ENCODE results near the gene HIVEP1.

Gene HIVEP1

DNA sequence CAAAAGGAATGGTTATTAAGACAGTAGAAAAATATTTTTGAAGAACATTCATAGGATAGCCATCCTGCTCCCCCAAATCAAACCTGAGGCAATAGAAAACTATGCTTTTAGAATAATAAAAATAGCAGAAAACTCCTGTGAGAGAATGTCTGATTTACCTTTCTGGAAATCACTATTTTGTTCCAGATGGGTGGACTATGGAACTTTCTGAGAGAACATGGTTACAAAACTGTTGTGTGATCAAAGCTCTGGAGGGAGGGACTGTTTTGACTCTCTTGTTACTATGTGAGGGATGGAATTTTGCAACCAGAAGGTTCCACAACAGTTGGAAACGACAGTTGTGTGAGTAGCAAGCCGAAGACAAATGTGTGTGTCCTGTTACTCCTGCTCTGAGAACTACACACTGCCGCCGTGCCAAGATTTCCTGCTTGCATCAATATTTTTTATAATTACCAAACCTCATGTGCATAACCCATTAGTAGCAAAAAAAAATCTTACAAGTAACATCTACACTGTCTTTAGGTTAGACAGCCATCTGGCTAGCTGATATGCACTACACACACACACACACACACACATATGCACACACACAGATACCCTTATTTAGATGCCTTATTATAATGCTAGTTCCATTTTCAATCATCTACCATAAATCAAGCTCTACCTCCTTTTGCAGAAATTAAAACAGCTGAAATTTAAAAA is 11.0 kb upstream of the HIVEP1 start:
- in situ Hi-C loops (cut with HindIII; ENCODE audit: low pct_unique_long_range_greater_than_20kb, low sequenced_read_pairs): no loop called here
- no peak for TF ChIP-seq JUND (IDR thresholded peaks at IDR 0.05; ENCODE audit: low read depth)
- DNase-seq (ENCODE audit: low read depth in 1 of 2, low spot score in 1 of 2): no peak

DNA sequence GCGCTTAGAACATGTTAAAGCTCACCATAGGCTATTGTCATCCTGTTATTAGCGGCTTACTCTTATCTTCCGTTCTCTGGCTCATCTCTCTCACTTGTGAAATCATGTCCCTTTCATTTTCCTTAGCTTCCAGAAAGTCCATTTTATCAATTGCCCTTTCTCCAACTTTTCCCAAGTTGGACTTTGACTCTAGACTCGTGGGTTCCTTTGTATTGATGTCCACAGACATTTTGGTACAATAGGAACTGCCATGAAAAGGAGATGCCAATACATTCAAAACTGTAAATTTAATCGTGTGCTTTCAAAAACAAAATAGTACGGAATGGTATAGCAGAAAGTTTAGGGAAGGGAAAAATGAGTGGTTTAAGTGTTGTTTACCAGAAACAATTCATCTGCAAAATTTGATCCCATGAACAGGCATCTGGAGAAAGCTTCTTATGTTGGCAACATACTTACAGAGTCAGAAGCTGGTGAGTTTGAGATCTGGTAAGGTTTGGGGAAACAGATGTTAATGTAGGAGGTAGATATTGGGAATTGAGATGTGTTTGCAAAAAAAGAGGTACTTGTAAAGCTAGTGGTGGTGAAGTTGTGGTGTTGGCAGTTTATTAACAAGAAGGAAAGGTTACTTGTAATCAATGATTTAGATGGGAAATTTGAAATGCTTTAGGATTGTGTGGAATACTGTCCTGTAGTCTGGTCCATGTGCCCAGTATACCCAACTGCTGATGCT is 10.2 kb upstream of the HIVEP1 start:
- in situ Hi-C loops (cut with HindIII; ENCODE audit: low pct_unique_long_range_greater_than_20kb, low sequenced_read_pairs): no loop called here

DNA sequence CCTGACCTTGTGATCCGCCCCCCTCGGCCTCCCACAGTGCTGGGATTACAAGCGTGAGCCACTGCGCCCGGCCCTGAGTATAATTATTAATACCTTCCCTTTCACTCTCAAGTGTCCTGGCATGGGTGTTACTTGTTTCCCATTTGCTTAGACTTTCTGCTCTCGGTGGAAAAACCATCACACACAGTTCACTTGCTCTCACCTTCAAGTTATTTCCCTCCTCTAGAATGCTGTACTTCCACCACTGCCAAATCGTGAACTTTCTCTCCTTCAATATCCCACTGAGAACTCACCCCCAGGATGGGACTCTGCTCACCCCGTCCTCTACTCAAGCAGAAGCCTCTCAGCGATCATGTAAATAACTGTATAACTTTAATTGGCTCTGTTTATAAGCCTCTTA is 4.6 kb upstream of the HIVEP1 start:
- TF ChIP-seq JUND (IDR thresholded peaks at IDR 0.05; ENCODE audit: low read depth): no peak
- DNase-seq (ENCODE audit: low read depth in 1 of 2, low spot score in 1 of 2): no peak
- in situ Hi-C loops (cut with HindIII; ENCODE audit: low pct_unique_long_range_greater_than_20kb, low sequenced_read_pairs): no loop called here

More for the DNA sequence above, 10.2 kb upstream of the HIVEP1 start:
- no peak for TF ChIP-seq JUND (IDR thresholded peaks at IDR 0.05; ENCODE audit: low read depth)
- DNase-seq (ENCODE audit: low read depth in 1 of 2, low spot score in 1 of 2): no peak

DNA sequence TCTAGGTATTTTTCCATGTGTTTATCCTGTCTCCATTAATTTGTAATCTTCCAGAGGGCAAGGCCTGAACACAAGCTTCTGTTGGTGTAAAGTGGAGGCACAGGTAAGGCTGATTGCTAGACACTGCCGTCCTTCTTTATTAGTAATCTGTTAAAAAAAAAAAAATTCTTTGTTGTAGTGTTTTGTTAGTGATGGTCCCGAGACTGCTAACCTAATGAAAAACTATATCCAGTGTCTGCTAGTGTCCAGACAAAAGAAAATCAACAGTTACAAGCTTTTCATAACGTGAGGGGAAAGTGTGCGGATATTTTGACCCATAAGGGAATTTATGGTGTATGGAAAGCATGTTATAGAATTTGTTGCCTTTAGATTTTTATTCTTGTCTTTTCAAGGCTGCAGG is 4.2 kb upstream of the HIVEP1 start:
- DNase-seq (ENCODE audit: low read depth in 1 of 2, low spot score in 1 of 2): no peak
- no peak for TF ChIP-seq JUND (IDR thresholded peaks at IDR 0.05; ENCODE audit: low read depth)
- in situ Hi-C loops (cut with HindIII; ENCODE audit: low pct_unique_long_range_greater_than_20kb, low sequenced_read_pairs): no loop called here

DNA sequence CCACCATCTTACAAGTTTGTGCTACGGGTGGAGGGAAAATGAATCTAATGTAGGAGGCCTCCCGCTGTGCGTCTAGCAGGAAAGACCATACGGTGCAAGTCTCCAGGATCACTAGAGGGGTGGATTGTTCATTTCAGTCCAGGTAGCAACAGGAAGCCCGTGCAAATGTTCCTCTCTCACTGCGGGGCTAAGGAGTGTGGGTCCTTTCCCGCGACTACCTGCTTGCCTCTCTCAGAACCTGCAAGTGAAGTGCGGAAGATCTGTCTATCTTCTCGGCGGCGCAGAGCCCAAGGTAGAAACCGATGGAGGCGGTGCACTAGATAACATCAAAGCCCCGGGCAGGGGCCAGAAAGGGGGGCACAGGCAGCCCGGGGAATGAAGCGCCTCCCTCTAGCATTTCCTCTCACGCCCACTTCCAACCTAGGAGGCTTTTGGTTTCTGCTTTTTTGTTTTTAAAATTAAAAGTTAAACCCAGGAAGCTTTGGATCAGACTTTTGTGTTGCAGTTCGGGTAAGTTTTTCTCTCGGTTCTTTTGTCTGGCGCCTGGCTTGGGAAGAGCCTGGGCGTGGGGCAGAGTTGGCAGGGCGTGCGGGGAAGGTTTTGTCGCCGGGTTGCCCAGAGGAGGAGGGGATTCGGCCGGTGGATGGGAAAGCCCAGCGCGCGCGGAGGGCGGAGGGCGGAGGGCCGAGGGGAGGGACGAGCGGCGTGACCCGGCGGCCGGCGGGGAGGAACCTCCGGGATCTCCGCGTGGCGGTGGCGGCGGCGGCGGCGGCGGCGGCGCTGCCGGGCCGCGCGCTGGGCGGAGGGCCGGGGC is 3.5 kb upstream of the HIVEP1 start:
- DNase-seq (ENCODE audit: low read depth in 1 of 2, low spot score in 1 of 2): peak; percentile 77 to 91
- in situ Hi-C loops (cut with HindIII; ENCODE audit: low pct_unique_long_range_greater_than_20kb, low sequenced_read_pairs): no loop called here

DNA sequence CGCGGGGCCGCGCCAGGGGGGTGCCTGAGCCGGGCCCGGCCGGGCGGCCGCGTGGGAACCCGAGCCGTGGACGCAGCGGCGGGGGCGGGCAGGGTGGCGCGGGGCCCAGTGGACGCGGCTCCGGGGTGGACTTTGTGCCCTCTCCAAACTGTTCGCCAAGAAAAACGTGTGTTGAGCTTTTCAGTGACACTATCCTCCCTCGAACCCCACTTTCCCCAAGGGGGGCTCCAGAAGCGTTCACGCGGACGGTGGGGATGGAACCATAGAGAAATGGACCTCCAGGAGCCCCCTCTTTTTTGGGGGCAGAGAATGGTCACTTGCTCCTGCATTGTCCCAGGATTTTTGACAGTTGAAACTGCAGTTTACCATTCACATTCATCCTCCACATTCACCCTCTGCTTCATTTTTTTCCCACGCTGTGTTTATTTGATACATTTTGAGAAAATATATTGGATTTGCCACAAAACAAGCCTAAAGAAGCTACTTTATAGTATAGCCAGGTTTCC is 2.9 kb upstream of the HIVEP1 start:
- in situ Hi-C loops (cut with HindIII; ENCODE audit: low pct_unique_long_range_greater_than_20kb, low sequenced_read_pairs): no loop called here
- no peak for TF ChIP-seq JUND (IDR thresholded peaks at IDR 0.05; ENCODE audit: low read depth)

More for the DNA sequence above, 3.5 kb upstream of the HIVEP1 start:
- no peak for TF ChIP-seq JUND (IDR thresholded peaks at IDR 0.05; ENCODE audit: low read depth)

DNA sequence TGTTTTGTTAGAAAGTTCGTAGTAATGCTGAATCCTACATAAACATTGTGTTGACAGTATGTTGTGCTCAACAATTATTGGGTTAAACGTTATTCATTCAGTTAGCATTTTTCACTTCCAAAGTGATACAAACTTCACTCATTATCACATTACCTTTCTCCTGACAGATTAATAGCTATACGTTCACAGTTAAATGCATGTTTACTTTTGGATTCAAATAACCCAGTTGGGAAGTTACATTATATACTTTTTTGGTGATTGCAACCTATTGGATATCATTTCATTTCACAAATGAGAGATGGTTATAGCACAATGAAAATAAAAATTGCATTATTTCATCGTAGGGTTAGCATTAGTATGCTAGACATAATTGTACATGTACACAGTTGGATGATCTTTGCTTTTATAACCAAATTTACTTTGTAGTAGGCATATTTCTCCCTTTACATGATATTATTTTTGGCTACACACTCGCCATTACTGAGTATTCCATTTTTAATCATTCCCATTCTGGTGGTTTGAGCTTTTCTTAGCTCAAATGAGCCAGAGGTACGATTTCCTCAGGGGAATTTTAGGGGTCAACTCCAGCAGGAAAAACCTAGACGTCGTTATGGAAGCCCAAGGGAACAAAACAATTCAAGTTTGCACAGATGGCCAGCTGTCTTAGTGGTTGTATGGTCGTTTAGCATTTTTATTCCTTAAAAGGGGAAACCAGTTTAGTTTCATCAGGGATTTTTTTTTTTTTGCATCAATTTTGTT is 2.1 kb upstream of the HIVEP1 start:
- in situ Hi-C loops (cut with HindIII; ENCODE audit: low pct_unique_long_range_greater_than_20kb, low sequenced_read_pairs): no loop called here

More for the DNA sequence above, 2.9 kb upstream of the HIVEP1 start:
- no peak for DNase-seq (ENCODE audit: low read depth in 1 of 2, low spot score in 1 of 2)

DNA sequence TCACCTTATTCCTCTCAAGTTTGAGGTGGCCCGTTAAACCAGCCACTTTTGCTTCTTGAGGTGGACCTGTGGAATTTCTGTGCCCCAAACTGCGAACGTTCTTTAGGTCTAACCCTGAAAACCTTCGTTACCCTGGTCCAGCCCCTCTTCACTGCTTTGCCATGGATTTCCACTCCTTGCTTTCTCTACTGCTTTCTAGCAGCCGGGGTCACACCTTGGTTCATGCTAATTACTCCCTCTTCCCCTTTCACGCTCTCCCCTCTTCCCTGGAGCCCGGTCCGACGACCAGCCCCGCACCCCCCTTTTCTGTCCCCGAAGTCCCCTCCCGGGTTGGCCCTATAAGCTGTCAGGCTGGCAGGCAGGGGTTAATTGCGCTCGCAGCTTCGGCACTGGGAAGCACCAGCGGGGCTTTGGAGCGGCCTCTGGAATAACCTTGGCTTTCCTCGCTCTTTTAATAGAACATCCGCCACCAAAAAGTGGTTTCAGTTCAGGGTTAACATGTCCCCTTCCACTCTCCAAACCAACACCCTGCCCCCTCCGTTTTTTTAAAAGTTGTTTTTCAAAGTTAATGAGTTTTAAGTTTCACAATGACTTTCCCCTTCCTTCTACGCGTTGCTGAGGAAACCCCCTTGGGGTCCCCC is 1.4 kb upstream of the HIVEP1 start:
- in situ Hi-C loops (cut with HindIII; ENCODE audit: low pct_unique_long_range_greater_than_20kb, low sequenced_read_pairs): no loop called here
- TF ChIP-seq JUND (IDR thresholded peaks at IDR 0.05; ENCODE audit: low read depth): no peak
- peak in 1 of 2 experiments; percentile 51 for DNase-seq (ENCODE audit: low read depth in 1 of 2, low spot score in 1 of 2)

More for the DNA sequence above, 2.1 kb upstream of the HIVEP1 start:
- no peak for DNase-seq (ENCODE audit: low read depth in 1 of 2, low spot score in 1 of 2)
- TF ChIP-seq JUND (IDR thresholded peaks at IDR 0.05; ENCODE audit: low read depth): no peak

DNA sequence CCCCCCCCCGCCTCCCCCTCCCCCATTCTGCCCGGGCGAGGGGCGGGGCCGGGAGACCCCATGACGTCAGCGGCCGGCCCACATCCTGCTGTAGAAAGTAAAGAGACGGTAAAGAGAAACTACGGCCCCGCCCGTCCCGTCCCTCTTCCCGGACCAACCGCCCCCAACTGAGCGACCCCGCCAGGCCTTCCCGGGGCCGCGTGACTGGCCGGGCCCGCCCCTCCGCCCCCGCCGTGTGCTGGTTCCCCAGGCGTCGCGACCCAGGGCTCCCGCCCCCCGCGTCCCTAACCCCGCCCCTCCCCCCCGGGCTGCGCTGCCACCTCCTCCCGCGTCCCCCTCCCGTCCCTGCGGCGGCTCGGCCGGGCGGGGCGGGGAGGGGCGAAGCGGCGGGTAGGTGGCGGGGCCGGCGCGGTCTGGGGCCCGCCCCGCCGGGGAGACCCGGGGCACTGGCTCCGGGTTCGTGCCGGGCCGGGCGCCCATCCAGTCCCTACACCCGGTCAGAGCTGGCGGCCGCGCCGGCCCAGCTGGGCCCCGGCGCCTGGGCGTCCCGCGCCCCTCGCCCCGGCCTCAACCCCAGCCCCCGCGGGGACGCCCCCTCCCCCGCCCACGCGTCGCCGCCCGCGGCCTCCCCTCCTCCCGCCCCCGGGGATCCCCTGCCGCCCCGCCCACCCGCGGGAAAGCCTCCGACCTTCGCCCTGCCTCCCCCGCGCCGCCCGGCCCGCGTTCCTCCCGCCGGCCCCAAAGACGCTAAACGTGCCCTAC is 655 bp upstream of the HIVEP1 start:
- peak; percentile 97 to 98 for DNase-seq (ENCODE audit: low read depth in 1 of 2, low spot score in 1 of 2)
- no peak for TF ChIP-seq JUND (IDR thresholded peaks at IDR 0.05; ENCODE audit: low read depth)
- in situ Hi-C loops (cut with HindIII; ENCODE audit: low pct_unique_long_range_greater_than_20kb, low sequenced_read_pairs): no loop called here

DNA sequence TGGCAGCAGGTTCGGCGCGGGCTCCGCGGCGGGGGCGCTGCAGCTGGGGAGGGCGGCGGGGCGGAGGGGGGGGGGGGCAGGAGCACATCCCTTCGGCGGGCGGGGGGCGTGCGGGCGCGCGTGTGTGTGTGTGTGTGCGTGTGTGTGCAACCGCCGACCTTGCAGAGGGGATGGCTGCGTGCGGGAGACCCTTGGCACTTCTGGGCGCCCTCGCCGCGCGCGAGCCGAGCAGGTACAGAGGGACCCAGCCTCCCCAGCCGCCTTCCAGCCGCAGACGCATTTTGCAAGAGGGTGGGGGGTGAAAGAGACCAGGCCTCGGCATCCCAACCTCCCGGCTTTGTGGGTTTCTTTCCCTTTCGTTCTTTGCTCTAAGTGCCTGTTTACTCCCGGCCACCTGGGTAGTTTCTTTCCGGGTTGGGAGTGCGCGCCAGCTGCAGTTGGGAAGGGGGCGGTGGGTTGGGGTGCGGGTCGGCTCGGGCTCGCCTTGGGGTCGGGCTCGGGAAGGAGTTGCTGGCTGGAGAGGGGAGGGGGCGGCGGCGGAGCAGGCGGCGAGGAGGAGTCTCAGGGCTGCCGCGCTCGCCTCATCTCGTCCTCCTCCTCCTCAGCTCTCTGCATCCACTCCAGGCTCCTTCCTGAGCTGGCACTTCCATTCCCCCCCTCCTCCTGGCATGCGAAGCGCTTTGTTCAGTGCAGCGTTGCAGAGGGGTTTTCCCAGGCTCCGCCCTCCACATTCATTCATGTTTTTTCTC is 620 bp downstream of the HIVEP1 start:
- in situ Hi-C loops (cut with HindIII; ENCODE audit: low pct_unique_long_range_greater_than_20kb, low sequenced_read_pairs): no loop called here
- TF ChIP-seq JUND (IDR thresholded peaks at IDR 0.05; ENCODE audit: low read depth): no peak
- DNase-seq (ENCODE audit: low read depth in 1 of 2, low spot score in 1 of 2): peak; percentile 56 to 85
